GM19351 (cell line): ENCODE data around the gene RAB11FIP3.
"Not testable (repeated sequence)": the region's sequence is repeated elsewhere in the genome, so short reads cannot be mapped to it uniquely, and the experiment has no call there.

Experiments used
- ATAC-seq: cut with Tn5 transposase; IDR thresholded peaks from one replicate; pipeline ENCODE4 v1.9.1; 2021; ENCODE audit warnings: mild to moderate bottlenecking, moderate library complexity; ENCODE audit not compliant: unreplicated experiment

RAB11FIP3 gene

GRCh38 chr16:491220-491919 is 65.9 kb downstream of the RAB11FIP3 start:
- ATAC-seq: no peak

- ATAC-seq: no peak
These were observed 66.9 kb downstream of the RAB11FIP3 start for GRCh38 chr16:492211-492875.

DNA sequence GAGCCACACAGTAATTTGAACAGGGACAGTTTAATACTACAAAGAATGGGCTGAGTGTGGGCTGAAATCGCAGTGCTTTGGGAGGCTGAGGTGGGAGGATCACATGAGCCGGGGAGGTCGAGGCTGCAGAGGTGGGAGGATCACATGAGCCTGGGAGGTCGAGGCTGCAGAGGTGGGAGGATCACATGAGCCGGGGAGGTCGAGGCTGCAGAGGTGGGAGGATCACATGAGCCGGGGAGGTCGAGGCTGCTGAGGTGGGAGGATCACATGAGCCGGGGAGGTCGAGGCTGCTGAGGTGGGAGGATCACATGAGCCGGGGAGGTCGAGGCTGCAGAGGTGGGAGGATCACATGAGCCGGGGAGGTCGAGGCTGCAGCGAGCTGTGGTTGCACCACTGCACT is 69.2 kb downstream of the RAB11FIP3 start:
- ATAC-seq: not testable (repeated sequence)

- no peak for ATAC-seq
These were observed 69.8 kb downstream of the RAB11FIP3 start for GRCh38 chr16:495127-495748.

DNA sequence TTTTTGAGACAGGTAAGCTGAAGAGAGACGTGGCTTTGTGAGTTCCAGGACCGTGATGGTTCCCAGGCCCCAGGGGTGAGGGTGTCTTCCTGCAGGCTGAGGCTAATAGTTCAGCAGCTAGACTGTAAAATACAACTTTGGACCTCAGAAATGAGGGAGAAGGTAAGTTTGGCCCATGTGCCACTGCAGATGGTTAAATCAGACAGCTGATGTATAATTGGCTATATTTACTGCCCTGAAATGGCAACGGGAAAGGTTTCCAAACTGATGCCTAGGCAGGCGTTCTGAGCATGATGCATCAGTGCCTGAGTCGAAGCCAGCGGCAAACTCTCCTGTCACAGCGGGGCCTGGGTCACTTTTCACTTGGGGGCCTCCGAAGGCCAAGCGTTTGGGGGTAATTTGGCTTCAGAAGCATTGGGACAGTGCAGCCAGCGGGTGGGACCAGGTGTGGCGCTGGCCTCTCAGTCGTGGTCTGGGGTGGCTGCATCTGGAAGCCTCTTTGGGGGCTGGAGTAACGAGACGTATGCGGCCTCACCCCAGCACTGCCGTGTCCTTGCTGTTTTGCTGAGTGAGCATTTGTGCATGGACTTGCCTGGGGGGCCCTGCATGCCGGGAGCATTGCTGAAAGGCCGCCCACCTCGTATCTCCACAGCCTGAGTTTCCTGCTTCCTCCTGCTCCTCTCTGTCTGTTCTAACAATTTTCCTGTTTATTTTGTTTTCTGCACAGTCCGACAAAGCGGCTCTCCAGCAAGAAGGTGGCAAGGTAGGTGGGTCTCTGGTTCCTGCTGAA is 70.8 kb downstream of the RAB11FIP3 start:
- ATAC-seq: no peak

DNA sequence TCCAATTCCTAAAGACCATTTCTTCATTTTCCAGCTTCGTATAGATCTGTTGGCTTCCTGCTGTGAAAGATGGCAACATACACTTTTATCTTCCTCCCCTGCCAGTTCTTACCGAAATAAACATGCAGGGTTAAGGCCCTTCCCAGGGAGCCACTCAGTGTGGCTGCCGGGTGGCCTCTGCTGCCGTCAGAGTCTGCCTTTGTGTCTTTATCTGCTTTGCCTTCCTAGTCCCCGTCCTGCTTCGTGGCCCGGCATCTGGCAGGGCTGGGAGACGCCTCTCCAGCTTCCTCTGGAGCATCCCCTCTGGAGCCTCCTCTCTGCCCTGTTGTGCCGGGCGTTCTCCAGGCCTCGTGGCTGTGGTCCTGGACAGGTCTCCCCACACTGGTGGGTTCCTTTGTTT is 71.8 kb downstream of the RAB11FIP3 start:
- no peak for ATAC-seq

DNA sequence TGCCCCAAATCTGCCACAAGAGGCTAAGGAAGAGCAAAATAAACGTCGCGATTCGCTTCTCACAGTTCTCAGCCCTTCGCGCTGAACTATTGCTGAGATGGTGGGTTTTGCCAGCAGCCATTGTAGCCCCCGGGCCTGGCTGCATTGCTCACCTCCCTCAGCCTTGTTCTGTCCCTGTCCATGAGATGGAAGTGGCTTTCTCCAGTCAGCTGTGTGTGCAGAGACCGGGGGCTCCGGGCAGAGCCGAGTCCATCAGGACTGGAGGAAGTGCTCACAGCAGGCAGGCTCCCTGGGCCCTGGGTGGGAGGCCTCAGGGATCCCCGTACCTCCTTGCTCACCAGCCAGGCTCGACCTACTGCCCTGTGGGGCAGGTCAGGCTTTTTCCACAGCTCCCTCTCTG is 74.5 kb downstream of the RAB11FIP3 start:
- ATAC-seq: no peak

GRCh38 chr16:500709-501108 is 75.3 kb downstream of the RAB11FIP3 start:
- no peak for ATAC-seq

DNA sequence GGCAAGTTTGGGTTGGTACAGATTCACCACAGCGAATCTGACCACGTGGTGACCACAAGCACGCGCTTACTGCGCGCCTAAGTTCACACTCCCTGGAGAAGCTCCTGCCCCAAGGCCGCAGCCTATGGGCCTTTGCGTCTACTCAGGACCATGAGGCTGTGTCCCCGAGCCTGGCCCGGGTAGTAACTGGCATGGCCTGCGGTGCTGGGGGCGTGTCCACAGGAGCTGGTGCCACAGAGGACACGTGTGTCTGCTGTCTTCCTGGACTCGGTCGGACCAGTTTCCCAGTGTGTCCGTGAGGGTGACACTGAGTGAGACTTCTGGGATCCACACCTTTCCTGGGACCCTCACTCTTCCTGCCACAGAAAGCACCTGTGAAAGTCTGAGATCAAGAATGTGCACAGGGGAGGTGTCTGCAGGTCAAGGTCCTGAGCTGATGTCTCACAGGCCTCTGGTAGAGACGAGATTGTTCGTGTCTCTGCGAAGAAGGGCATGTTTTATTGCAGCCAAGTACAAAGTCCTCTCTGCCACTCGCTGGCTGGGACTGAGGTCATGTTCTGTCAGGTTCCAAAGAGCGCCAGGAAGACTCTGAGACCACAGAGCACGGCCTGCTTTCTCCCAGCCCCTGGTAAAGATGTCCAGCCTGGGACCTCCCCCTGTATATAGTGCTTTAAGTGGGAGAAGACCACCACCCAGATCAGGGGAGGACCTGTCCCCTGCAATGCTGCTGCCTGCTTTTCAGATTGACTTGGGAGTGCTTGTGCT is 76.9 kb downstream of the RAB11FIP3 start:
- no peak for ATAC-seq

- no peak for ATAC-seq
These were observed 78.0 kb downstream of the RAB11FIP3 start for GRCh38 chr16:503150-504071.

DNA sequence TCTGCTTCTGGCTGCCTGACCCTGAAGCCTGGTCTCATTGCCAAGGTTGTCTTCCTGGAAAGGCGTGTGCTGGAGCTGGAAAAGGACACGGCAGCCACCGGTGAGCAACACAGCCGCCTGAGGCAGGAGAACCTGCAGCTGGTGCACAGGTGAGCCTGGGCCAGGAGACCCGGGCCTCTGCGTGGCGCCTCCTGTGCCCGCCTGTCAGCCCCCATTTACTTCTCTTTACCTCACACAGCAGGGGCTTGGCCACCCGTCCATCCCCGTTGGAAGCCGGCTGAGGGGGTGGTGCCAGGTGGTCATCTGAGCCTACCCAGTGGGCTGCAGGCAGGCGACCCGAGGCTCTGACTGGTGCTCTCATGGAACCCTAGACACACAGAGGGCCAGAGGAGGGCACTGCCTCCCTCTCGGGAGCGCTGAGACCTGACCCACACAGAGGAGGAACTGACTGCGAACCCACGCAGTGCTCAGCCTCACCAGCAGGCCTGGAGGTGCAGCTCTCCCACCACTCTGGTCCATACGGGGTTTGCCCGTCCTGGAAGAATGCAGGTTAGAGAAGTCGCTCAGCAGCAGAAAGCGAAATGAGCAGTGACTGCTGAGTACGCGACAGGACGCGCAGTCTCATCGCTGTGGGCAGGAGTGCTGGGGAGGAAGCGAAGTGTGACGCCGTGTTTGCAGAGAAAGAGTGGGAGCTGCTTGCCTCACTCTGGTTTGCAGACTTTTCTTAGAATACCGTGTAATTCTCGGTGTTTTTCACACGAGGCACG is 80.2 kb downstream of the RAB11FIP3 start:
- ATAC-seq: no peak

DNA sequence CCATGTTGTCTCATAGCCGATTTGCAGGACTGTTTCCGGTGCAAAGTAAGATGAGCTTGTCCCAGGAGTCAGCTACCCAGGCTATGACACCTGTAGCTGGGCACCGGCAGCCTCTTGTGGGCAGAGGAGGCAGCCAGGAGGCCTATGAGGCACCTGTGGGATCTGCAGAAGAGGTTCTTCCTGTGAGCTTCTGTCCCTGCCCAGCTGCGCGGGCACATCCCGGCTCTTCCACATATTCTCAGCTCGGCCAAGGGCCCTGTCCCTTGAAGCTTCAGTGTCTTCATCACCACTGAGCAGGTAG is 80.7 kb downstream of the RAB11FIP3 start:
- ATAC-seq: no peak

GRCh38 chr16:507527-507926 is 82.1 kb downstream of the RAB11FIP3 start:
- ATAC-seq: not testable (repeated sequence)

GRCh38 chr16:507996-508395 is 82.5 kb downstream of the RAB11FIP3 start:
- ATAC-seq: no peak

- no peak for ATAC-seq
These were observed 83.7 kb downstream of the RAB11FIP3 start for GRCh38 chr16:508884-509736.

- ATAC-seq: no peak
These were observed 84.8 kb downstream of the RAB11FIP3 start for GRCh38 chr16:510066-510825.

- no peak for ATAC-seq
These were observed 87.4 kb downstream of the RAB11FIP3 start for GRCh38 chr16:512802-513201.
